GM19324 (cell line): Measurements from ENCODE around the gene MMP14.
A peak's percentile ranks its signal among the peaks of the same experiment; 100 is the strongest.
"Not testable (repeated sequence)": the region's sequence is repeated elsewhere in the genome, so short reads cannot be mapped to it uniquely, and the experiment has no call there.

Experiments
- ATAC-seq: cut with Tn5 transposase; IDR thresholded peaks from one replicate; pipeline ENCODE4 v1.9.1; 2021; ENCODE audit warnings: mild to moderate bottlenecking, moderate library complexity; ENCODE audit not compliant: unreplicated experiment, low FRiP score

The MMP14 gene

DNA sequence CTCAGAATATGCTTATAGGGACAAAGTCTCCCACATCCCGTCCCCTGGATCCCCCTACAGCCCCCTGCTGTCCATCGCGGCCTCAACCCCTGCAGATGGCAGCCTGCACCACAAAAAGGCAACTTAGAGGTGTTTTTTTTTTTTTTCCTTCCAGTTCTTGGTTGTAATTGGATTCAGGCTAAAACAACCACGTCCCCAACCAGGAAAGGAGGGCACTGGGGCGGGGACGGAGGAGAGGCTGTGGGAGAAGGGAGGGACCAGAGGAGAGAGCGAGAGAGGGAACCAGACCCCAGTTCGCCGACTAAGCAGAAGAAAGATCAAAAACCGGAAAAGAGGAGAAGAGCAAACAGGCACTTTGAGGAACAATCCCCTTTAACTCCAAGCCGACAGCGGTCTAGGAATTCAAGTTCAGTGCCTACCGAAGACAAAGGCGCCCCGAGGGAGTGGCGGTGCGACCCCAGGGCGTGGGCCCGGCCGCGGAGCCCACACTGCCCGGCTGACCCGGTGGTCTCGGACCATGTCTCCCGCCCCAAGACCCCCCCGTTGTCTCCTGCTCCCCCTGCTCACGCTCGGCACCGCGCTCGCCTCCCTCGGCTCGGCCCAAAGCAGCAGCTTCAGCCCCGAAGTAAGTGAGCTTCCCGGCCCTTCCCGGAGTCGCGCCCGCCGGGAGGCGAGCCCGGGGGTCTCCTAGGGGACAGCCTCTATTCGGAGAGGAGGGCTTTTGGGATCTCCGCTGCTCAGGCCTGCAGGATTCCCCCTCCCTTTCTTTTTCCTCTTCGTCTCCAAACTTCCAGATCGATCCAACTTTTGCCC lies at the start of gene MMP14:
Gene MMP14 (plus strand): TSS at position 285 of the 813 bp plus-strand sequence. CDS start 233 bp downstream, at position 518.
- no peak for ATAC-seq

DNA sequence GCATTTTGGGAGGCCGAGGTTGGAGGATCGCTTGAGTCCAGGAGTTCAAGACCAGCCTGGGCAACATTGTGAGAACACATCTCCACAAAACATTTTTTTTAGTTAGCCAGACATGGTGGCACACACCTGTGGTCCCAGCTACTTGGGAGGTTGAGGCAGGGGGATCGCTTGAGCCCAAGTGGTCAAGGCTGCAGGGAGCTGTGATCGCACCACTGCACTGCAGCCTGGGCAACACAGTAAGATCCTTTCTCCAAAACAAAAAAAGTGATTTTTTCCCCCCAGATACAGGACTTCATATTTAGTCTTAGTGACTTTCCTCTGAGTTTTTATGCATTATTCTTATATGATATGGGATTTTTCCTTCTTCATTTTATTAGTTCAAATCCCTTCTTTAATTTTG lies 49.7 kb upstream of the MMP14 start:
- ATAC-seq = no peak

DNA sequence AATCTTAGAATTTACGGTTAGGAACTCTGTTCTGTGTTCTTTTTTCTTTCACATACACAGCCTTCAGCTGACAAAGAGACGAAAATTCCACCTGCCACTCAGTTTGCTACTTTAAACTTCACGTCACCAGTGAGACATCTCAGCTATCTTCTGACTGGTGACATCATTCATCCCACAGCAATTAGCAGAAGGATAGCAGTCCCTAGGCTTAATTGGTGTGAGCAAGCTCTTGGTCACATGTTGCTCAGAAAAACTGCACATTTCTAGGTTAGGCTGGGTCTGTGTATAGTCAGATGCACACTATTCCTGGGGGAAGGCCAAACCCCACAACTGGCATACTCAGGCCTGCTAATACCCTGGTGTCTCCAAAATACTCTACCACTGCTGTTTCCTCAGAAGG lies 45.1 kb upstream of the MMP14 start:
- no peak for ATAC-seq

DNA sequence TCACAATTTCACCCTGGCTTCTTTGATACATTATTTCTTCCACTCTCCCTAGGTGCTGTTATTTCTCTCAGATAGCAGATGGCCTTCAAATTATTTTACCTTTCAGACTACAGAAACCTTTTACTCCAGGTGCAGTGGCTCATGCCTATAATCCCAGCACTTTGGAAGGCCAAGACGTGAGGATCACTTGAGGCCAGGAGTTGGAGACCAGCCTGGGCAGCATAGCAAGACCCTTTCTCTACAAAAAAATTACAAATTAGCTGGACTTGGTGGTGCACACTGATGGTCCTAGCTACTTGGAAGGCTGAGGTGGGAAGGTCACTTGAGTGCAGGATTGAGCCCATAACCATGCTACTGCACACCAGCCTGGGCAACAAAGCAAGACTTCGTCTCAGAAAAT lies 44.2 kb upstream of the MMP14 start:
- ATAC-seq = no peak

DNA sequence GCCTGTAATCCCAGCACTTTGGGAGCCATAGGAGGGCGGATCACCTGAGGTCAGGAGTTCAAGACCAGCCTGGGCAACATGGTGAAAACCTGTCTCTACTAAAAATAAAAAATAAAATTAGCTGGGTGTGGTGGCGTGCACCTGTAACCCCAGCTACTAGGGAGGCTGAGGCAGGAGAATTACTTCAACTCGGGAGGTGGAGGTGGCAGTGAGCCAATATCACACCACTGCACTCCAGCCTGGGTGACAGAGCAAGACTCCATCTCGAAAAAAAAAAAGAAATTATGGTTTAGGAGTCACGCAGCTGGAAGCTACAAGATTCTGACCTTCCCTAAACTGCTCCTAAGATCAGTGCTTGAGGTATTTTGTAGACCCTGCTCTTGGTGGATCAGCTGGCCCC lies 42.8 kb upstream of the MMP14 start:
- ATAC-seq = not testable (repeated sequence)

DNA sequence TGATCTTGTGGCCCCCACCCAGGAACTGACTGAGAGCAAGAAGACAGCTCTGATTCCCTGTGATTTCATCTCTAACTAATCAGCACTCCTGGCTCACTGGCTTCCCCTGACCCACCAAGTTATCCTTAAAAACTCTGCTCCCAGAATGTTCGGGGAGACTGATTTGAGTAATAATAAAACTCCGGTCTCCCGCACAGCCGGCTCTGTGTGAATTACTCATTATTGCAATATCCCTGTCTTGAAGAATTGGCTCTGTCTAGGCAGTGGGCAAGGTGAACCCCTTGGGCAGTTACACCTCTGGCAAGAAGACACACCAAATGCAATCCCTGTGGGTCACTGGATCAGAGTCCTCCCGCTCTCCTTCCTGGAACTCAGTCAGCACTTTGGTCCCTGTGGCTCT lies 42.4 kb upstream of the MMP14 start:
- ATAC-seq = no peak

DNA sequence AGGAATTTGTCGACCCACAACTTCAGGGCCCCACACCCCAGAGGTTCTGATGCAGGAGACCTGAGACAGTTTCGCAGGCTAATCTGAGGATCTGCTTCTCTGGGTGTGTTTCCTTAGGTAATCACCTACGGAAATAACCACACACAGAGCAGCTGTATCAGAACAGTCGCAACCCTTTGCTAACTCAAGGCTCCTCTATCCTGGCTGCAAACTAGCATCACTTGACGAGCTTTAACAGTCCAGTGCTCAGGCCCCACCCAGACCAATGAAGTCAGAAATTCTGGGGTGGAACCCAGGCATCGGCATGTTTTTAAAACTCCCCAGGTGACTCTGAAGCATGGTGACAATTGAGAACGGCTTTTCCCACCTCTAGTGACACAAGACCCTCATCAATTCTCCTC lies 41.8 kb upstream of the MMP14 start:
- ATAC-seq = peak; percentile 39

DNA sequence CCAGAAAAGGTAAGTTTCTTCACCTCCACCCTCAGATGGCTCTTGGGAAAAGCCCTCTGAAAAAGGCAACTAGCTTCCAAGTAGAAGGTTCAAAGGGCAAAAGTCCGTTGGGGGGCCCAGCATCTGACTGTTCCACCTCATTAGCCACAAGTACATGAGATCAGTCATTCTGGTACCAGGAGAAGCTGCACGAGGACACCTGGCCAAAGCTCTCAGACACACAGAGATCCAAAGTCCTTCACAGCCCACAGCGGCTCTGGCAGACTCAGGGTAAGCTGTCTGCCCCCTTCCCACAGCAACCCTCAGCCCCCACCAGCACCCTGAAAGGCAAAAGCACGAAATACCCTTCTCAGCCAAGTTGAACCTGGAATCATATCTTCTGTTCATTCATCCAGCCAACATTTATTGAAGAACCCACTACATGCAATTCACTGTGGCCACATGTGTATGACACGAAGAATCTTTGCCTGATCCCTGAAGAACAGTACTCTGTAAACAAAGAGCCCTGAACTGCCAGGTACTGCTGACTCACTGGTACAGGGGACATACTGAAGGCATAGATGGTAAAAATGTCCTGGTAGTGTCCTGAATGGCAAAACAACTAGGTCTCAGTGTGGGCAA lies 40.2 kb upstream of the MMP14 start:
- ATAC-seq = no peak

DNA sequence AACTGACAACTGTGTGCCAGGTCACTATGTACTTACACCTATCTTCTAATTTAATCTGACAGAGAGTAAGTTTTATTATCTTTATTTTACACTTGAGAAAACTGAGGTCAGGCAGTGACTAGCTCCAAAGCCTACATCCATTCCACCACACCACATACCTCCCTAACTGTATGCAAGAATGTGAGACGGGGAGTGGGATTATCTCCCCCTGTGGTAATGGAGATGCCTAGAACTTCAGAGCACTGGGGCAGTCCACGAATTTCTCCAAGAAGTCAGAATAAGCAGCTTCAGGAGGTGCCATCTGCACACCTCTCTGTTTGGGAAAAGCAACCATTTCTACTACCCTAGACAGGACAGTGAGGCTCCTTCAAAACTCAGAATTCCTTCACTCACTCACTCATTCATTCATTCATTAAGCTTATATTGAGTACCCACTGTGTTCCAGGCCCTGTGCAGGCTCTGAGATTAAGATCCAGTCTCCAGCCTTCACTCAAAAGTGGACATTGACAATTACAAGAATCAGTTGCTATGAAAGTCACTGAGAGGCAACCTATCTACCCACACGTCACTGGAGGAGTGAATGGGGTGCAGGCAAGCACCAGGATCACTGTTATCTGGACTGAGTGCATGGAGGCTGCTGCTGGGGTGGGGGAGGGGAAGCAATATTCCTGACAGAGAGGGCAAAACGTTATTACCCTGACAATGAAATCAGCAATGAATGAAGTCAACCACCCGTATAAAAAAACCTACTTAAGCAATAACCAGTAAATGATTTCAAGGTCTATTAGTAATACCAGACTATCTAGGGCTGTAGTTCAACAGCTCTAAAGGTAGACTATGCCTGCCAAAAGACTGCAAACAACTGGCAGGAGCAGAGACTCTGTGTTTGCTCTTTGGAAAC lies 39.1 kb upstream of the MMP14 start:
- no peak for ATAC-seq

DNA sequence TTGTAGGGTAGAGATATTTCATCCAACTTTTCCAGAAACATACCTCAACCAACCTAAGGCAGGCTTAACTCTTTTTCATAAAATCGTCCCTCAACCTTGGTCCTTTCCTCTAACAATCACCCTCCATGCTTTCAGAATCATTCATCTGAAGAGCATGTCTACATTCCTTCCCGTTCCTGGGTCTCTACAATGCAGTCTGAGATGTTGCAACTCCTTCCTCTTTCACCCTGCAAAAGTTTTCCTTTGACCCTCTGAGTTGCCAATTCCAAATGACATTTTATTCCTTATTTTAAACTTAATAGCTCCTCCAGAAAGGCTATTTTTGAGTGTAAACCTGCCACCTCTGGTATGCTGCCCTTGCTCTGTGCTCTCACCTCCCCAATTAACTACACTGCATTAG lies 37.9 kb upstream of the MMP14 start:
- no peak for ATAC-seq

DNA sequence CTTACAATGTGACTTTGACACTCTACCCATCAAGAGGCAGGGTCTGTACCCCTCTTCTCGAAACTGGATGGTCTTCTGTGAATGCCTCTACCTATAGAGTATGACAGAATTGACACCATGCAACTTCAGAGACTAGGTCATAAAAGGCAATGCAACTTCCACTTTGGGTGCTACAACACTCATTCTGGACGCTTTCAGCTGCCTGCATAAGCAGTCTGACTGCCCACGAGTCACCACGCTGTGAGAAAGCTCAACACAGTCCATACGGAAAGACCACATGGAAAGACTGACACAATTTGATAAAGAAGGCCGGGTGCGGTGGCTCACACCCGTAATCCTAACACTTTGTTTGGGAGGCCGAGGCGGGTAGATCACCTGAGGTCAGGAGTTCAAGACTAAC lies 36.0 kb upstream of the MMP14 start:
- ATAC-seq = no peak

DNA sequence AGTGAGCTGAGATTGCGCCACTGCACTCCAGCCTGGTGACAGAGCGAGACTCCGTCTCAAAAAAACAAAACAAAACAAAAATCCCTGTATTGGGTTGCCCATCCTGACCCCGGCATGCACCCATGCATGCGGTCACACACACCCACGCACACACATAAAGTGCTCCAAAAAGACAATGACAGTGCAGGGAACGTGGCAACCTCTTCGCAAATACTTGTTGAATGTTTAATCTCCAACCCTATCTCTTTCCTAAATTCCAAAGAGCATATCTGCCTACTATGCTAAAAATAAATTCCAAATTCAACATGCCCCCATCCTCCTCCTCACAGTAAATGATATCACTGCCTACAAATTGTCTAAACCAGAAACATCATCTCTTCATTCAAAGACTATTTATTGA lies 34.7 kb upstream of the MMP14 start:
- ATAC-seq = no peak

DNA sequence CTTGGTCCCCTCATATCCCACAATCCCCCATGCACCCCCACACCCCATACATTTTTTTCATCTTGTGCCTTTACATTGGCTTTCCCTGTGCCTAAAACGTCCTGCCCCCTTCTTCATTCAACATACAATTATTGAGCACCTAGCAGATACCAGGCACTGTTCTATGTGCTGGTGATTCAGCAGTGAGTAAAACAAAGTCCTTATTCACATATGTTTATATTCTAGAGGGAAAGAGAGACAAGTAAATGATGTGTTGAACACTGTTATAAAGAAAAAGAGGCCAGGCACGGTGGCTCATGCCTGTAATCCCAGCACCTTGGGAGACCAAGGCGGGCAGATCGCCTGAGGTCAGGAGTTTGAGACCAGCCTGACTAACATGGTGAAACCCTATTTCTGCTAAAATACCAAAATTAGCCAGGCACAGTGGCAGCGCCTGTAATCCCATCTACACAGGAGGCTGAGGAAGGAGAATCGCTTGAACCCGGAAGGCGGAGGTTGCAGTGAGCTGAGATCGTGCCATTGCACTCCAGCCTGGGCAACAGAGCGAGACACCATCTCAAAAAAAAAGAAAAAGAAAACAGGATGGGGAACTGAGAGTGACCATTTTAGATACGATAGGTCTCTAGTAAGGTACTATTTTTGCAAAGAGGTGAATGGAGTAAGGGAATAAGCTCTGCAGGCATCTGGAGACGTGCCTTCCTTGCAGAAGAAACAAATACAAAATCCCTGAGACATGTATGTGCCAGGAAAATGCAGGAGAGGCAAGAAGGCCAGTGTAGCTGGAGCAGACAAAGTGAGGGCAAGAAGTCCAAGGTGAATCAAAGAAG lies 33.3 kb upstream of the MMP14 start:
- ATAC-seq = peak; percentile 51

DNA sequence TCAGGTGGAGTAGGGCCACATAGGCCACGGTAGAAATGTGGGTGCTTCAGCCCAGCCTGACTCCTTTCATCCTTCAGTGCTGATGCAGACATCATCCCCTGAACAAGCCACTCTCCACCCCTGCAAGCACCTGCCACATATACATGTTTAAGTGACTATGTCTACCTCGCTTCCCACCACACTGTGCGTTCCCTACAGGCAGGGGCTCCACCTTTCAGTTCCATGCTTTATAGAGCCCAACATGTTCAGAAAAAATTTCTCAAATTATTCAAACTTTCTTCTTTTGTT lies 32.8 kb upstream of the MMP14 start:
- ATAC-seq = peak; percentile 35

DNA sequence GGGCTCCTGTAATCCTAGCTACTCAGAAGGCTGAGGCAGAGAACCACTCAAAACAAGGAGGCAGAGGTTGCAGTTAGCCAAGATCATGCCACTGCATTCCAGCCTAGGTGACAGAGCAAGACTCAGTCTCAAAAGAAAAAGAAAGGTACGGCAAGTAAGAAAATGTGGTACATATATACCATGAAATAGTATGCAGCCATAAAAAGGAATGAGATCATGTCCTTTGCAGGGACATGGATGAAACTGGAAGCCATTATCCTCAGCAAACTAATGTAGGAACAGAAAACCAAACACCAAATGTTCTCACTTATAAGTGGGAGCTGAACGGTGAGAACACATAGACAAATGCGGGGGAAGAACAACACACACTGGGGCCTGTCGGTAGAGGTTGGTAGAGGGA lies 31.1 kb upstream of the MMP14 start:
- not testable (repeated sequence) for ATAC-seq

DNA sequence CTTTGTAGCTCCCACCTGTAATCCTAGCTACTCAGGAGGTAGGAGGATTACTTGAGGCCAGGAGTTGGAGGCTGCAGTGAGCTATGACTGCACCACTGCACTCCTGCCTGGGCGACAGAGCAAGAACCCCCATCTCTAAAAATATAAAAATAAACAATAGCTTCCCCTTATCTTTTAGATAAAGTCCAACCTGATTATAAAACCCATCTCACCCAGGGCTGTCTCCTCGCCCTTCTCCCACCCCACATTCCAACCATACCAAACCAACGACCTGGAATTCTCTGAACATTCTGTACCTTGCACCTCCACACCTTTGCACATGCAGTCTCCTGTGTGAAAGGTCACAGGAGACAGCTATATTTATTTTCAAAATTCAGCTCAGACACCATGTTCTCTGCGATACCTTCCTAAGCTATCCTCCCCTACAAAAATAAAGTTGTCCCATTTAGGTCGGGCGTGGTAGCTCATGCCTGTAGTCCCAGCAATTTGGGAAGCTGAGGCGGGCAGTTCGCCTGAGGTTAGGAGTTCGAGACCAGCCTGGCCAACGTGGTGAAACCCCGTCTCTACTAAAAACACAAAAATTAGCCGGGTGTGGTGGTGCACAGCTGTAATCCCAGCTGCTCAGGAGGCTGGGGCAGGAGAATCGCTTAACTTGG lies 28.8 kb upstream of the MMP14 start:
- ATAC-seq = no peak

DNA sequence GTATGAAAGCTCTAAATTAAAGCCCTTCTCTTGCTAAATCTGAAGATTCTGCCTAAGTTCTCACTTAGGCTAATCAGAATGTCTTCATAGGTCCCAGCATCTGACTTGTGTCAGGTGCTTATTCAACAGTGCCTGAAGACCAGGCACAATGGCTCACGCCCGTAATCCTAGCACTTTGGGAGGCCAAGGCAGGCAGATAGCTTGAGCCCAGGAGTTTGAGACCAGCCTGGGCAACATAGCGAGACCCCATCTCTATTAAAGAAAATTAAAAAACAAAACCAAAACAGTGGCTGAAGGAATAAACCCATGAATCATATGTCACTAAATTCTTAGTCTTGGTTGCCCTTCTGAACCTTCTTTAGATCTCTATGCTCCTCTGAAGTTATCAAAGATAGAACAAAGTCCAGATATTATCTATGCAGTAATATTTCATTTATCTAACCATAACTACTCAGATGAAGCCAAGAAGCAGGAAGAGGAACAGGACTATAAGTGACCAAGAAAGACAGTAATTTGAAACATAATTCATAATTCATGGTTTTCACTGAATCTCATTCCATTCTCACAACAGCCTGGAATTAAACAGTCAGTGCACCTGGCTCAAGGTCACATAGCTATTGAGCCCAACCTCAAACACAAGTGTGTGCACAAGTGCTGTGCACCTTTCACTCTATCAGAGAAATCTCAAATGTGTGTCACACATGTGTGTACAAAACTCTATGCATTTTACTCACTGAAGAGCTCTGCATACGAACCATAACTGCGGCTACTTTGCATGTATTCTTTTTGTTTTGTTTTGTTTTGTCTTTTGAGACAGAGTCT lies 27.8 kb upstream of the MMP14 start:
- no peak for ATAC-seq

DNA sequence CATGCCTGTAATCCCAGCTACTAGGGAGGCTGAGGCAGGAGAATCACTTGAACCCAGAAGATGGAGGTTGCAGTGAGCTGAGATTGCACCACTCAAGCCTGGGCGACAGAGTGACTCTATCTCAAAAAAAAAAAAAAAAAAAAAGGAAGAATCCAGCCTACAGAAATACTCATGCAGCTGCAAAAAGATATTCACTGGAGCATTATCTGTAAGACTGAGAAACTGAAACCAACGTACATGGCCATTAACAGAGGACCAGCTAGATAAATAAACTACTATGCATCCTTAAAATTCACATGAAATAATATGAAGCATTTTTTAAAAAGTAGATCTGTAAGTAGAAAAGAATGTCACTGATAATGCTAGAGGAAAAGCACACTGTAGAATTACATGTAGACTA lies 24.7 kb upstream of the MMP14 start:
- no peak for ATAC-seq

DNA sequence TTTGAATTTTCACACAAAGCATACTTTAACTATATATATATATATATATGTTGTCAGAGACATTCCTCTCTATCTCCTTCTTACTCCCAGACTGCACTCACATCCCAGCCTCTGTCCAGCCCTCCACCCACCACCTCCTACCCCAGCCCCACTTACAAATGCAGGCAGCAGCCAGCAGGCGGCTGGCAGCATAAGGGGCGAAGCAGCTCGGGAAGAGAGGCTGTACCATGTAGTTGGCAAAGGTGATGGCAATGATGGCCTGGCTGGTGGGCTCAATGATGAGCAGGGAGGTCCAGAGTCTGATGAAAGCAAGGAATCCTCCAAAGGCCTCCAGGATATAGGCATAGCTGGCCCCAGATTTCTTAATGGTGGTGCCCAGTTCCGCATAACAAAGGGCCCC lies 23.6 kb upstream of the MMP14 start:
- no peak for ATAC-seq
